ENCODE data around the gene EIF3L.
A peak's percentile ranks its signal among the peaks of the same experiment; 100 is the strongest.

Gene EIF3L

DNA sequence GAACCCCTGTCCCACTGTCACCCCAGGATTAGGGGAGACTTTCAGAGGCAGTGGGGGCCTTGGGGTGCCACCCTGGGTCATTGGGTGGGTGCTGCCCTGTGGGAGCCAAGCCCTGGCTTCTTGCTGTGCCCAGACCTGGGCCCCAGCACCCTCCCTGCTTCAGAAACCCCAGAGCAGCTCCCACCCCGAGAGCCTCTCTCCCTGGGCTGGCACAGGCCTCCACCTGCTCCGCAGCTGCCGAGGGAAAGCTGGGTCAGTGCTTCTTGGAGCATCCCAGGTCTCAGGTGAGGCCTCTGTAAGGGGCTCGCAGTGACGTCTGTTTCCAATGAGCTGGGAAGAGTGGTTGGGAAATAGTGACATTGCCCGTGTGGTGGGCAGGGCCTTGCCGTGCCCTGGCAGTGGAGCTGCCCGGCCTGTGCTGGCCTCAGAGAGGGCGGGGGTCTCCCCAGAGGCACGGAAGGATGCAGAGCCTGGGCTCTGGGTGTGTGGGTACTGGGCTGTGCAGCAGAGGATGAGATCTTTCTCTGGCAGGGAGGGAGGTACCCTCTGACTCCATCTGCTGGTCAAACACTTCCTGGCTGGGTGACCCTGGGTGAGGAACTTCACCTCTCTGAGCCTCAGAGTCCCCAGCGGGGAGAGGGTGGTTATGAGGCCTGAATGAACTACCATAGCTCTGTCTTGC lies 81.2 kb downstream of the EIF3L start:
- Histone ChIP-seq H3K4me1 (ENCODE audit: low read depth, poor library complexity, severe bottlenecking) (peaks cover 9% of the 10 kb centered on the region), H3K36me3 (ENCODE audit: insufficient read depth) (no peaks in the 10 kb centered on the region), H3K27ac (no peak overlapping the region), H3K4me2 (no peak overlapping the region), H3K27me3 (ENCODE audit: insufficient read depth, low read depth) (no peaks in the 10 kb centered on the region), H3K4me3 (IDR thresholded peaks at IDR 0.05; ENCODE audit: insufficient read depth, low read depth, low read length) (no peak overlapping the region), H4K20me1 (ENCODE audit: insufficient read depth) (no peaks in the 10 kb centered on the region), H2AFZ (ENCODE audit: low read depth) (no peak overlapping the region), H3K9ac (no peak overlapping the region), H3K79me2 (ENCODE audit: insufficient read depth, low read depth) (no peaks in the 10 kb centered on the region)
- TF ChIP-seq, protein P1, sequence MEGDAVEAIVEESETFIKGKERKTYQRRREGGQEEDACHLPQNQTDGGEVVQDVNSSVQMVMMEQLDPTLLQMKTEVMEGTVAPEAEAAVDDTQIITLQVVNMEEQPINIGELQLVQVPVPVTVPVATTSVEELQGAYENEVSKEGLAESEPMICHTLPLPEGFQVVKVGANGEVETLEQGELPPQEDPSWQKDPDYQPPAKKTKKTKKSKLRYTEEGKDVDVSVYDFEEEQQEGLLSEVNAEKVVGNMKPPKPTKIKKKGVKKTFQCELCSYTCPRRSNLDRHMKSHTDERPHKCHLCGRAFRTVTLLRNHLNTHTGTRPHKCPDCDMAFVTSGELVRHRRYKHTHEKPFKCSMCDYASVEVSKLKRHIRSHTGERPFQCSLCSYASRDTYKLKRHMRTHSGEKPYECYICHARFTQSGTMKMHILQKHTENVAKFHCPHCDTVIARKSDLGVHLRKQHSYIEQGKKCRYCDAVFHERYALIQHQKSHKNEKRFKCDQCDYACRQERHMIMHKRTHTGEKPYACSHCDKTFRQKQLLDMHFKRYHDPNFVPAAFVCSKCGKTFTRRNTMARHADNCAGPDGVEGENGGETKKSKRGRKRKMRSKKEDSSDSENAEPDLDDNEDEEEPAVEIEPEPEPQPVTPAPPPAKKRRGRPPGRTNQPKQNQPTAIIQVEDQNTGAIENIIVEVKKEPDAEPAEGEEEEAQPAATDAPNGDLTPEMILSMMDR (conservative IDR thresholded peaks at IDR 0.05; ENCODE audit: low read depth, low read length): peak; percentile 32

DNA sequence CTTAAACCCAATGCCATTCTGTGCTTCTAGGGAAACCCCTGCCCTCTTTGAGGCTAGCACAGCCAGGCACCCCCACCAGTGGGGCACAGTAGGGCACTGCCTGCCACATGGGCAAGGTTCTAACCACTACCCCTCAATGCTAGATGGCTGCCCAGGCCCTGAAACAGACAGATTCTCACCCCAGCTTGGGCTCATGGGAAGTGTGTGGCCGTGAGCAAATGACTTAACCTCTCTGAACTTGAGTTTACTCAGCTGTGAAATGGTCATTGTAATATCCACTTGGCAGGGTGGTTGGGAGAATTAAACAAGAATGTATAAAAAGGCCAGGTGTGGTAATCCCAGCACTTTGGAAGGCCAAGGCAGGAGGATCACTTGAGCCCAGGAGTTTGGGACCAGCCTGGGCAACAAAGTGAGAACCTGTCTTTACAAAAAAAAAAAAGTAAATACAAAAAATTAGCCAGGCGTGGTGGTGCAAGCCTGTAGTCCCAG lies 81.8 kb downstream of the EIF3L start:
- H3K36me3 ChIP-seq (ENCODE audit: insufficient read depth): no peaks in the 10 kb centered on the region
- H3K4me1 ChIP-seq (ENCODE audit: low read depth, poor library complexity, severe bottlenecking): peaks cover 9% of the 10 kb centered on the region
- no peaks in the 10 kb centered on the region for H3K79me2 ChIP-seq (ENCODE audit: insufficient read depth, low read depth)
- H3K9ac ChIP-seq: no peak overlapping the region
- no peaks in the 10 kb centered on the region for H4K20me1 ChIP-seq (ENCODE audit: insufficient read depth)
- H3K4me2 ChIP-seq: no peak overlapping the region
- no peak overlapping the region for H3K4me3 ChIP-seq (IDR thresholded peaks at IDR 0.05; ENCODE audit: insufficient read depth, low read depth, low read length)
- no peak overlapping the region for H2AFZ ChIP-seq (ENCODE audit: low read depth)
- TF ChIP-seq, protein P1 (conservative IDR thresholded peaks at IDR 0.05; ENCODE audit: low read depth, low read length): no peak; the same call in 1 of the 2 replicates
- H3K27me3 ChIP-seq (ENCODE audit: insufficient read depth, low read depth): no peaks in the 10 kb centered on the region
- H3K27ac ChIP-seq: no peak overlapping the region

DNA sequence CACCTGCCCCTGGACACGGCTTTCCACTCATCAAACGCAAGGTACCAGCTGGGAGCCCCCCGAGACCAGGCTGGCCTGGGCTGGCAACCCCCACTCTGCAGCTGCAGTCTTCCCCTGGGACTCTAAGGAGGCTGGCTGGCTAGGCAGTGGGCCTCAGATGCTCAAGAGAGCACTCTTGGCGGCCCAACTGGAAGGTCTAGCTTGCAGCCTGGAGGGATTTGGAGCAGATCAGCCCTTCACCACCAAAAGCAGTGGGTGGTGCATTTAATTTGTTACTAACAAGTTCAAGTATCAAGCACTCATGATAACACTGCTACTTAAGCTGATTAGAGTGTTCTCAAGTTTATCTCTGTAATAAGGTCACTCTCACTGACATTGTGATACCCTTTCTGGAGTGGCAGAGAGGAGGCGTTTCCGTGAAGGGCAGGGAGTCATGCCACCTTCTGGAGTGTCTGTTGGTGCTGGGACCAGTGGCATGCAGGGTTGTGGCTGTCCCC lies 82.7 kb downstream of the EIF3L start:
- H3K4me2 ChIP-seq: no peak overlapping the region
- H3K79me2 ChIP-seq (ENCODE audit: insufficient read depth, low read depth): no peaks in the 10 kb centered on the region
- no peaks in the 10 kb centered on the region for H3K27me3 ChIP-seq (ENCODE audit: insufficient read depth, low read depth)
- no peak overlapping the region for H3K4me3 ChIP-seq (IDR thresholded peaks at IDR 0.05; ENCODE audit: insufficient read depth, low read depth, low read length)
- TF ChIP-seq, protein P1 (conservative IDR thresholded peaks at IDR 0.05; ENCODE audit: low read depth, low read length): no peak
- peaks cover 9% of the 10 kb centered on the region for H3K4me1 ChIP-seq (ENCODE audit: low read depth, poor library complexity, severe bottlenecking)
- no peak overlapping the region for H3K9ac ChIP-seq
- H4K20me1 ChIP-seq (ENCODE audit: insufficient read depth): no peaks in the 10 kb centered on the region
- H3K36me3 ChIP-seq (ENCODE audit: insufficient read depth): no peaks in the 10 kb centered on the region
- no peak overlapping the region for H2AFZ ChIP-seq (ENCODE audit: low read depth)
- no peak overlapping the region for H3K27ac ChIP-seq

DNA sequence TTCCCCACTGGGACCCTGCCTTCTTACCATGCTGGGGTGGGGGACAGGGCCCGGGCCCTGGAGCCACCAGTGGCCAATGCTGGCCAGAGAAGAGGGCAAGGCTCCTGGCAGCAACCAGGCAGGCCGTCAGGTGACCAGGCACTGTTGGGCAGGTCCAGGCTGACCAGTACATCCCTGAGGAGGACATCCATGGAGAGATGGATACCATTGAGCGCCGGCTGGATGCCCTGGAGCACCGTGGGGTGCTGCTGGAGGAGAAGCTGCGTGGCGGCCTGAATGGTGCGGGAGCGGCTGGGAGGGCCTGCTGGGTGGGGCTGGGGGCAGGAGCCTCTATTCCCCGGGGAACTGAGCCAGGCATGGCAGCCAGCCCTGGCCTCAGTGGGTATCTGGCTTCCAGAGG lies 83.2 kb downstream of the EIF3L start:
- Histone ChIP-seq H3K27me3 (ENCODE audit: insufficient read depth, low read depth) (no peaks in the 10 kb centered on the region), H3K36me3 (ENCODE audit: insufficient read depth) (no peaks in the 10 kb centered on the region), H3K9ac (no peak overlapping the region), H3K27ac (no peak overlapping the region), H4K20me1 (ENCODE audit: insufficient read depth) (no peaks in the 10 kb centered on the region), H3K4me3 (IDR thresholded peaks at IDR 0.05; ENCODE audit: insufficient read depth, low read depth, low read length) (no peak overlapping the region), H2AFZ (ENCODE audit: low read depth) (no peak overlapping the region), H3K4me1 (ENCODE audit: low read depth, poor library complexity, severe bottlenecking) (peaks cover 9% of the 10 kb centered on the region), H3K4me2 (no peak overlapping the region), H3K79me2 (ENCODE audit: insufficient read depth, low read depth) (no peaks in the 10 kb centered on the region)
- TF ChIP-seq, protein P1 (conservative IDR thresholded peaks at IDR 0.05; ENCODE audit: low read depth, low read length): no peak
